ENCODE measurements around the gene CEP20.
"Not testable (repeated sequence)": the region's sequence is repeated elsewhere in the genome, so short reads cannot be mapped to it uniquely, and the experiment has no call there.

CEP20 gene
- 17.4 to 63.2 (median 43.6) reads per million in 3 experiments for total RNA-seq

DNA sequence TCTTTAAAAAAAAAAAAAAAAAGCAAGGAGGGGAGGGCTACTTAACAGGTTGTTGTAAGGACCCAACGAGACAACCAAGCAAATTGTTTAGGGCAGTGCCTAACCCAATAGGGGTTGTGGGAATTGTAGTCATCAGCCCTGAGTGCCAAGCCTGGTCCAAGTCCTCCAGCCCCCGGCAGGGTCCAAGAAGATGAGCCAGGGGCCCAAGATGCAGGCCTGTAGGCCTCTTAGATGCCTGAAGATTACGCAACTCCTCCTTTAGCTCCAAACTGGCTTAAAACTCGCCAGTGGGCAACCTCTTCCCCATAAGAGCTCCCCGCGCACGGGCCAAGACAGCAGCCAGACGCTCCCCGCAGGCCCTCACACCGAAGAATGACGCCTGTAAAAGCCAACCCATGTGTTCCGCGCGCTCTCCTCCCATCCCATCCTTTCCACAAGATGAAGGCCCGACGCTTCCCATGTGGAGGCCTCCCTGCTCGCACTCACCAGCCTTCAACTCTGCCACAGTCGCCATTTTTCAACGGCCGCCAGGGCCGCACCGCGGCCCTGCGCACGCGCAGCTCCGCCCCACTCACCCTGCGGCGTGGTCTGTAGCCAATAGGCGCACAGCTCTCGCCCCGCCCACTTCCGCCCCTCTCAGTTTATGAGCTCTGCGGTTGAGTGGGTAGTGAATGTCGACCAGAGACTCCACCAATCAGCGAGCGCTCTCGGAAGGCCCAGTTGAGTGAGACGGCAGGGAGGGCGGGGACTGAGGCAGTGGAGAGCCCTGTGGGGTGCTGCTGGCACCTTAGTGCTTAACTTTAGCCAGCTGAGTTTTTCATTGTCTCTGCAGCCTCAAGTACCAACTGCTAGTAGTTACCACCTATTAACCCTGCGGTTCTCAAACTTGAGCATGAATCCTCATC is at the start of gene CEP20:
TSS of gene CEP20 (minus strand) at position 532 of the 905 bp plus-strand sequence. CDS start at position 514, 18 bp downstream.
- DNase-seq: peak; percentile 99

DNA sequence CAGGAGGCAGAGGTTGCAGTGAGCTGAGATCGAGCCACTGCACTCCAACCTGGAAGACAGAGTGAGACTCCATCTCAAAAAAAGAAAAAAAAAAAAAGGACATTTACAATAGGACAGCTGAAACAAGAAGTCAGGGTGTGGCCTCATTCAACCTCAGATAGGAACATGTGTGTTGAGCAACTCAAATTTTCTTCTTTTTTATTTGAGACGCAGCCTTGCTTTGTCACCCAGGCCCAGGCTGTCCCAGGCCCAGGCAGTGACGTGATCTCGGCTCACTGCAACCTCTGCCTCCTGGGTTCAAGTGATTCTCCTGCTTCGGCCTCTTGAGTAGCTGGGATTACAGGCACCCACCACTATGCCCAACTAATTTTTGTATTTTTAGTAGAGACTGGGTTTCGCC is 48.4 kb upstream of the CEP20 start:
- not testable (repeated sequence) for DNase-seq

DNA sequence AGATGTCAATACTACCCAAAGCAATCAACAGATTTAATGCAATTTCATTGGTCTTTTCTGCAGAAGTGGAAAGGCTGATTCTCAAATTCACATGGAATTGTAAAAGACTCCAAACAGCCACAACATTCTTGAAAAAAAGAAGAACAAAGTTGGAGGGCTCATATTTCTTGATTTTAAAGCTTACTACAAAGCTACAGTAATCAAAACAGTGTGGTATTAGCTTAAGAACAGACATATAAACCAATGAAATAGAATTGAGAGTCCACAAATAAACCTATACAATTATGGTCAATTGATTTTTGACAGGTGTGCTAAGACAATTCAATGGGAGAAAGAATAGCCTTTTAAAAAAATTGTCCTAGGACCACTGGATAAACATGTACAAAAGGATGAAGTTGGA is 46.6 kb upstream of the CEP20 start:
- no peak for DNase-seq

GRCh38 chr16:15933781-15934180 is 45.4 kb upstream of the CEP20 start:
- no peak for DNase-seq

GRCh38 chr16:15932939-15933338 is 44.5 kb upstream of the CEP20 start:
- no peak for DNase-seq

DNA sequence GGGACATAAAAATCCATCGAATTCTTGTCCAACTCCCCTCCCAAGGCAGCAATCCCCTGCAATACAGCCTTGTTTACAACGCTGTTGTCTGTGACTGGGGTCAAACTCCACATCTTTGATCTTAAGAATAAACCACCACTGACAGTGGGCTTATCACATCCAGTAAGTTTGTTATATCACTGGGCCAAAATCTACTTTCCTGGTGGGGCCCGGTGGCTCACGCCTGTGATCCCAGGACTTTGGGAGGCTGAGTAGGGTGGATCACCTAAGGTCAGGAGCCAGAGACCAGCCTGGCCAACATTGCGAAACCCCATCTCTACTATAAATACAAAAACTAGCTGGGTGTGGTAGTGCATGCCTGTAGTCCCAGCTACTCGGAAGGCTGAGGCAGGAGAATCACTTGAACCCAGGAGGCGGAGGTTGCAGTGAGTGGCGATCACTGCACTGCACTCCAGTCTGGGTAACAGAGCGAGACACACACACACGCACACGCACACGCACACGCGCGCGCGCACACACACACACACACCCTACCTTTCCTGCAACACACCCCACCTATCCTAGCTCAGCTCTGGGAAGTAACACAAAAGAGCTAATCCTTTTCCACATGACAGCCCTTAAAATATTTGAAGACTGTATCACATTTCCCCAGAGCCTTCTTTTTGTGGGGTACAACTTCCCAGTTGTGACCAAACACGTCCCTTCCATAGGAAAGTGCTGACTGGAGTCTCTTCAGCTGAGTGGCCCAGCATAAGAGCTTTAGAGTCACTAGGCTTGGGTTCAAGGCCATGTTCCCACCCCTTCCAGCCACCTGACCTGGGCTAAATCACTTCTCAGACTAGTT is 40.1 kb upstream of the CEP20 start:
- no peak for DNase-seq

DNA sequence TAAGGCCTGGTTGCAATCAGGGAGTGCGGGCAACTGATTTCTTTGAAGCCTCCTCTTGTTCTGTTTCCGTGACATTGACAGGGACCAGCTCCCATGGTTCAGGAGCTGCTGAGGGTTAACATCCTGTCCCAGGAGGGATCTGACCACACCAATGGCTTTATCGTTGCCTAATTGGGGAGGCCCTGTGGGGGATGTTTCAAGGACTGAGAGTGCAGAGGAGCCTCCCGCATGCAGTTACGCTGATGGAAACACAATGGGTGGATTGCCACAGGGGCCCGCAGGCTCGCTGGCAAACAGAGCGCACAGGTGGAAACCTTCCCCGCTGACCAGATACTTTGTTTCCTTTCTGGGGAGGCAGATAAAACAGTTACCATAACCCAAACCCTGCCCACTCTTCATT is 37.2 kb upstream of the CEP20 start:
- DNase-seq: no peak

DNA sequence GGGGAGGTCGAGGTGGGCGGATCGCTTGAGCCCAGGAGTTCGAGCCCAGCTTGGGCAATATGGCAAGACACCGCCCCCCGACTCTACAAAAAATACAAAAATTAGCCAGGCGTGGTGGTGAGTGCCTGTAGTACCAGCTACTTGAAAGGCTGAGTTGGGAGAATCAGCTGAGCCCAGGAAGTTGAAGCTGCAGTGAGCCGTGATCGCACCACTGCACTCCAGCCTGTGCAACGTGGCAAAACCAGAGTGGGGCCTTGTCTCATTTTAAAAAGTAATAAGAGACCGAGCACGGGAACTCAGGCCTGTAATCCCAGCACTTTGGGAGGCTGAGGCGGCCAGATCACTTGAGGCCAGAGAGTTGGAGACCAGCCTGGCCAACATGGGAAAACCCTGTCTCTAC is 36.6 kb upstream of the CEP20 start:
- no peak for DNase-seq

DNA sequence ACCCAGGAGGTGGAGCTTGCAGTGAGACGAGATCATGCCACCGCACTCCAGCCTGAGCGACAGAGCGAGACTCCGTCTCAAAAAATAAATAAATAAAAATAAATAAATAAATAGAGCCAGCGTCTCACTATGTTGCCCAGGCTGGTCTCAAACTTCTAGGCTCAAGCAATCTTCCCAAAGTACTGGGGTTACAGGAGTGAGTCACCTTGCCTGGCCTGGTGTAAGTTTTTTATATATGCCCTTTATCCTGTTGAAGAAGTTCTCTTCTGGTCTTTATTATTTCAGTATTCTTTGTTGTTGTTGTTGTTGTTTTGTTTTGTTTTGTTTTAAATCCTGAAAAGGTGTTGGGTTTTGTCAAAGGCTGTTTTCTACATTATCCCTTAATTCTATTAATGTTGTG is 30.9 kb upstream of the CEP20 start:
- DNase-seq: no peak

DNA sequence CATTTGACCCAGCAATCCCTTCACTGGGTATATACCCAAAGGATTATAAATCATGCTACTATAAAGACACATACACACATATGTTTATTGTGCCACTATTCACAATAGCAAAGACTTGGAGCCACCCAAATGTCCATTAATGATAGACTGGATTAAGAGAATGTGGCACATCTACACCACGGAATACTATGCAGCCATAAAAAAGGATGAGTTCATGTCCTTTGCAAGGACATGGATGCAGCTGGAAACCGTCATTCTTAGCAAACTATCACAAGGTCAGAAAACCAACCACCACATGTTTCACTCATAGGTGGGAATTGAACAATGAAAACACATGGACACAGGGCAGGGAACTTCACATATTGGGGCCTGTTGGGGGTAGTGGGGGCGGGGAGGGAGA is 29.9 kb upstream of the CEP20 start:
- DNase-seq: not testable (repeated sequence)

GRCh38 chr16:15916323-15916722 is 27.9 kb upstream of the CEP20 start:
- DNase-seq: no peak

DNA sequence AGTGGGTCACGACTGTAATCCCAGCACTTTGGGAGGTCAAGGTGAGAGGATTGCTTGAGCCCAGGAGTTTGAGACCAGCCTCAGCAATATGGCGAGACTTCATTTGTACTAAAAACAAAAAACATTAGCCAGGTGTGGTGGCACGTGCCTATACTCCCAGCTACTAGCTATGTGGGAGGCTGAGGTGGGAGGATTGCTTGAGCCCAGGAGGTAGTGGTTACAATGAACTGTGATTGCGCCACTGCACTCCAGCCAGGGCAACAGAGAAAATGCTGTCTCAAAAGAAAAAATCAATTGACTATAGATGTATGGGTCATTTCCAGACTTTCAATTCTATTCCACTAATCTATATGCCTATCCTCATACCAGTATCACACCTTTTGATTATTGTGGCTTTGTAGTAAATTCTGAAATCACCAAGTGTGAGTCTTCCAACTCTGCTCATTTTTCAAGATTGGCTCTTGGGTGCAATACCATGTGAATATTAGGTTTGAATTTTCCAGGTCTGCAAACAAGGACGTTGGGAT is 27.2 kb upstream of the CEP20 start:
- DNase-seq: no peak

DNA sequence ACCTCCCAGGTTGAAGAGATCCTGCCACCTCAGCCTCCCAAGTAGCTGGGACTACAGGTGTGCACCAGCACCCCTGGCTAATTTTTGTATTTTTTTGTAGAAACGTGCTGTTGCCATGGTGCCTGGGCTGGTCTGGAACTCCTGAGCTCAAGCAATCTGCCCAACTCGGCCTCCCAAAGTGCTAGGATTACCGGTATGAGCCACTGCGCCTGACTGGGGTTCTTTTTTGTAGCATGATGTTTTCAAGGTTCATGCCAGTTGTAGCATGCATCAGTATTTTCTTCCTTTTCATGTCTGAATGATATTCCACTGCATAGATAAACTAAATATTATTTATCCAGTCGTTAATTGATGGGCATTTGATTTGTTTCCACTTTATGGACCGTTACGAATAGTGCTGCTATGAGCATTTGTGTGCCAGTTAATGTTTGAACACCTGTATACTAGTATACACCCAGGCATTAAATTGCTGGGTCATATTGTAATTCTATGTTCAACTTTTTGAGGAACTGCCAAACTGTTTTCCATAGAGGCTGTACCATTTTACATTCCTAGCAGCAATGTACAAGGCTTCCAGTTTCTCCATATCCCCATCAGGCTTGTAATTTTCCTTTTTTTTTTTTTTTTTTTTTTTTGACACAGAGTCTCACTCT is 24.8 kb upstream of the CEP20 start:
- DNase-seq: no peak

GRCh38 chr16:15911198-15911597 is 22.8 kb upstream of the CEP20 start:
- no peak for DNase-seq

DNA sequence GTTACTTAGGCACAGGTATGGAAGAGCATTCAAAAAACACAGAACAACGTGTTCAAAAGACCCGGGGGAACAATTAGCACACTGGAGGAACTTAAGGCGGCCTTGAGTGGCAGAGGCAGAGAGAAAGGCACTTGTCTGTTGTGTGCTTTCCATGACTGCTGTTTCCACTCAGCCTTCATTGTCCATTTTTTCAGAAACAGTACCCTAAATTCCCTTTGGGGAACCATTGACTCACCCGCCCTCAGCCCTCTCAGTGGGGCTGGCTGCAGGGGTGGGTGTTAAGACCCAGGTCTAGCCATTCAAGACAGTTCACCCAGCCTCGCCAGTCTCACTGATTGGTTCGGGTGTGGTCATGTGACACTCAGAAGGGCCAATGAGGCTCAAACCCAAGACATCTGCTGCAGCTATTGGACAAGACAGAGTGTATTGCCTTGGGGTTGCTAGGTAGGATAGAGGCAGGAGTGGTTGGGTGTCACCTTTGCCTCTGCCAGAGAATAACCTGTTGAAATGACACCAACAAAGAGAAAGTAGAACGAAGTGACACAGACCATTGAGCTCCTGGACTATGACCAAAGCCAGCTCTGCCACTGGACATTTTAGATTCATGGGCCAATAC is 19.6 kb upstream of the CEP20 start:
- DNase-seq: peak; percentile 5

DNA sequence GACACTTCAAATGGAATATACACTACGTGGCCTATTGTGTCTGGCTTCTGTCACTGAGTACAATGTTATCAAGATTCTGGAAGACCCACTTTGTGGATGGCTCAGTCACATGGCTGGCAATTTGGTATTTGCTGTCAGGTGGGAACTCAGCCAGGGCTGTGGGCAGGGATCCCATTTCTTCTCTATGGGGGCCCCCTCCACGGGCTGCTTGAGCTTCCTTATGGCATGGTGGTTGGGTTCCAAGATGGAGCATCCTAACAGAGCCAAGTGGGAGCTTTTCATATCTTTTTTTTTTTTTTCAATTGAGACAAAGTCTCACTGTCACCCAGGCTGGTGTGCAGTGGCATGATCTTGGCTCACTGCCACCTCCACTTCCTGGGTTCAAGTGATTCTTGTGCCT is 18.0 kb upstream of the CEP20 start:
- no peak for DNase-seq

GRCh38 chr16:15903960-15904359 is 15.6 kb upstream of the CEP20 start:
- DNase-seq: no peak

DNA sequence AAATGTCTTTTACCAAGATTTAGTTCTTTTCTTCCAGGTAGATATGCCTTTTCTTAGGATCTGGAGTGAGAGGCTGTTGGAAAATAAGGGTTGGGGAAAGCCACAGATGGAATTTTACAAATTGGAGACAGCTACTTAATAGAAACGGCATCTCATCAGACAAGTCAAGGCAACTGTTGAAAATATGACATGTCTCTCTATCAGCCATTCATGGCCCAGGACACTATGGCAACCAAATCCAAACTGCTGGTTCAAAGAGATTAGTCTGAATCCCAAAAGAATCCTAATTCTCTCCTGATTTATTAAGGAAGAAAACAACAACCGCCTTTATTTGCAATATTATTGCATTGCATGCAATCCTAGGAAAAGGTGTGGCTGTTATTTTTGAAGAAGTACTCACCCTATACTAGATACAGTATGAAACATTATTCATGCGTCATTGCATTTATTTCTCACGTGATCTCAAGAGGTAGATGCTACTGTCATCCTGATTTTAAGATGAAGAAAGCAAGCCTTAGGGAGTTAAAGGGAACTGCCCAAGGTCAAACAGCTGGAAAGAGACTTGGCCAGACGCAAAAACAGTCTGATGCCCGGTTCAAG is 12.6 kb upstream of the CEP20 start:
- DNase-seq: no peak

GRCh38 chr16:15900357-15900756 is 12.0 kb upstream of the CEP20 start:
- DNase-seq: no peak

GRCh38 chr16:15899538-15900100 is 11.2 kb upstream of the CEP20 start:
- DNase-seq: no peak

DNA sequence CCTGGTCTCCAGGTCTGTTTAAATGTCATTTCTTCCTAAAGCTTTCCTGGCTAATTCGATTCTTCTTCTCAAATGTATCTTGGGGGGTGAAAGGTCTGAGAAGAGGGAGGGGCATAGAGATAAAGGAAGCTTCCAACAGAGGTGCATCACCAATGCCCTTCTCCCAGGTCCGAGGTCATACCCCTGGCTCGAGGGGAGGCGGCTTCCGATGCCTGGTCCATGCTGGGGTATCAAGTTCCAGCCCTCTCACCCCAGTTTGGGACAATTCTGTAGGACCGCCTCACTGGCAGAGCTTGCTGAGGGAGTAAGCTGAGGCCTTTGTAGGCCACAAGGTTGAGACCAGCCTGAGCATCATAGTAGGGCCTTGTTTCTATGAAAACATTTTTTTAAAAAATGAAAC is 10.3 kb upstream of the CEP20 start:
- DNase-seq: no peak

DNA sequence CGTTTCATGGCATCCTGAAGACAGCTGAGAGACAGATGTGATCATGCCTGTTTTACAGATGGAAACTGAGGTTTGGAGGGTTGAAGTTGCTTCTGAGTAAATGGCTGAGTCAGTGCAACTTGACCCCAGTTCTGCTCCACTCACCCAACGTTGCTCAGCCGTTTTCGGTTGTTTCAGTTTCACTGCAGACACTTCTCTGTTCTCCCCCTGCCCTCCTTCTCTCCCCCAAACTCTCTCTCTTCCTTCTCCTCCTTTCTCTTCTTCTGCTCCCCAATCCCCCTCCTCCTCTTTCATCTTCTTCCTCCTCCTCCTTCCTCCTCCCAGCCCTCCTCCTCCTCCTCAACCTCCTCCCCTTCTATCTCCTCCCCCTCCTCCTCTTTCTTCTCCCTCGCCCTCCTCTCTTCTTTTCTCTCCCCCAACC is 9.4 kb upstream of the CEP20 start:
- no peak for DNase-seq

All from central memory CD4-positive, alpha-beta T cell (primary cell).